GM19395 (cell line): ENCODE results near the gene UBXN6.

Source experiments
- ATAC-seq: cut with Tn5 transposase; IDR thresholded peaks from one replicate; pipeline ENCODE4 v1.9.1; 2021; ENCODE audit warnings: mild to moderate bottlenecking, moderate library complexity; ENCODE audit not compliant: unreplicated experiment

Gene UBXN6

DNA sequence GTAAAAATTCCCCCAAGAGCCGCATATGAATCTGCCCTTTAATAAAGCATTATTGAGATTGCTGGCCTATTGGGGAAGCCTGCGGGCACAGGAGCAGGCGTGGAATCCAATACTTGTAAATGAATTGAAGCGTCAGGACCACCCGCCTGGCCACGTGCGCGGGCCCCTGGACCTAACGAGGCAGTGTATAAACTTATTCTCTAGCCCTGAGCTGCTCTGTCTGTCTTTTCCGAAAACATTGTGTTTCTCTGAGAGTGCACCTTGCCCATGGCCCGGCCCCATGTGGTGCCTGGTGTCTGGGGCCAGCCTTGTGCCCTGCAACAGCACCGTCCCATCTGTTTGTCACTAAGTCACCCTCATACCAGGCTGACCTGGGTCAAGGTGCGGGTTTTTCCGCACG, 14.4 kb downstream of the UBXN6 start:
- no peak for ATAC-seq

DNA sequence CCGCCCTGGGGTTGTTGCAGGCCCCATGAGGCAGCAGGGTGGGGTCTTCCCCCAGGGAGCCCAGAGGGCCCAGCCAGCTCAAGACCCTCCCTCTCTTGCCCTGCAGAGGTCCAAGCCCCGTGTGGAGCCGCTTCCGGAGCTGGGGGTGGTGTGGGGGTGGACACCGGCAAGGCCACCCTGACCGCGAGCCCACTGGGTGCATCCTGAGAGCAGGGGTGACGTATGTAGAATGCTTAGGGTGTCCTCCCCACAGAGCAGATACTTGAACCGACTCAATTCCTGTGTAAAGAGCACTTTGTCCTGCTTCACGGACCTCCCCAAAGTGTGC, 14.8 kb downstream of the UBXN6 start:
- no peak for ATAC-seq

DNA sequence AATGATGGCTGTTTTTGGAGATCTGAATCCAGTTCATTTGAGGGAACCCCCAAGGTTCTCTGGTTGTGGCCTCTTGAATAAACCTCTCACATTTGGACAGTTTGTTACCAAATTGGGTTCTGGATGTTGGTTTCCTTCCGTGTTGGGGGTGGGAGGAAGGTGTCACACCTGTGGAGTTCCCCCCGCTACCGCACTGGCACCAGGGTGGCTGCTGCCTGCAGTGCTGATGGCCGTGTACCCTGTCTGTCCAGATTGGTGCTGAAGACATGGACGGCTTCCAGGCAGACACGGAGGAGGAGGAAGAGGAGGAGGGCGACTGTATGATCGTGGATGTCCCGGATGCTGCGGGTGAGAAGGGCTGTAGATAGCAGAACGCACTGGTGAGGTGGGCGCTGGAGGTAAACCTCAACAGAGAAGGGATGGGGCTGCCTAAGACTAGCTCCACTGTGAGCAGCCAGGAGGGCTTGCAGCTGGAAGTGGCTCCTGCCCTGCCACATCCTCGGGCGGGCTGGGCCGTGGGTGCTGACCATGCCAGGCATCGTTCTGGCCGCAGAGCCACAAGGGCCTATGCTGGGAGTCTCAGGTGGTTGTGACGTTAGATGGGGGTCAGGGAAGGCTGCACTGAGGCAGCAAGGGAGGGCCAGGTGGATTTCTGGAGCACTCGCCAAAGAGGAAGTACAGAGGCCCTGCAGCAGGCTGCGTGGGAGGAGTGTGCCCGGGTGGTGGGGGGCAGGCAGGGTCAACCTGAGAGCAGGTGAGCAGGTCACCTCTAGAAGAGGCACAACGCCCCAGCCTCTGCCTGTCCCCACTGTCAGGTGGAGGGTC, 15.4 kb downstream of the UBXN6 start:
- no peak for ATAC-seq

DNA sequence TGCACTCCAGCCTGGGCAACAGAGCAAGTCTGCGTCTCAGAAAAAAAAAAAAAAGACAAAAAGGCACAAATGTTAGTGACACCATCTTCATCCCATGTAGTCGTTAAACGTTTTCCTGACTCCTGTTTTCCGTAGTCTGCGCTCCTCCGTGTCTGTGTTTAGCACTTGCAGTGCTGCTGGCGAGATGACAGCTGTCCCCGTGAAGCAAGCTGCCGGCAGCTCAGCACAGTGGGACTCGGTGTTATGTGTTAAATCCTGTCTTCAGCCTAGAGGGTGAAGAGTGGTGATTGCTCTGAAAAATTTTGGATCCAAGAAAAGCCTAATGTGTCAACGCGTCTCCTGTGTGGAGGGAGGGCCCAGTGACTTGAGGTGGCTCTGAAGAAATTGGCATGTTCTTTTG, 18.4 kb downstream of the UBXN6 start:
- ATAC-seq: no peak

DNA sequence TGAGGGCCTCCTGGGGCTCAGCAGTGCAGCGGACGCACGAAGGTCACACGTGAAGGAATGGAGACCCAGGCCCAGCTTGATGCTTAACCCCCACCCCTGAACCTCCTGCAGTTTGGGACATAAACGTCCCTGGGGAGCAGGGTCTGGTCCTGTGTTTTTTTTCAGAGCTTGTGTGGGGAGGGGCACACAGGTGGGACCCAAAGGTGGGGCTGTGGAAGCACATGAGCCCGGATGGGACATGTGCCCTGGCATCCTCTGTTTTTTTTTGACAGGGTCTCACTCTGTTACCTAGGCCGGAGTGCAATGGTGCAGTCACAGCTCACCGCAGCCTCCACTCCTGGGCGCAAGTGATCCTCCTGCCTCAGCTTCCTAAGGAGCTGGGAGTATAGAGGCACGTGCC, 20.5 kb downstream of the UBXN6 start:
- ATAC-seq: no peak

DNA sequence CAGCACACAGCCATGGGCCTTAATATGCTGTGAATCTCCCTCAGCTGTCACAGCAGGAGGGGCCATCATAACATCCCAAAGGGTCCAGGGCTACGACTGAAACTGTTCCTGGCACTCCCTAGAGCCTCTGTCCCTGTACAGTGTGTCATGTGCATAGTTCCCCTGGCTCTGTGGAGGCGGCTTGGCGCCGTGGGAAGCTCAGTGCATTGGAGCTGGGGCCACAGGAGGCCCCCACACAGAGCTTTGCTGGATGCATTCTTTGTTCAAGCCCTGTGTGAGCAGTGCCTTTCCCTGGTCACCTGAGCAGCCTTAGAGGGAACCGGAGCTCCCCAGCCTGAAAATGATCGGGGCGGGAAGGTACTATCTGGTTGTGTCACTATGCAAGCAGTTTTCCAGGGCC, 21.4 kb downstream of the UBXN6 start:
- no peak for ATAC-seq

DNA sequence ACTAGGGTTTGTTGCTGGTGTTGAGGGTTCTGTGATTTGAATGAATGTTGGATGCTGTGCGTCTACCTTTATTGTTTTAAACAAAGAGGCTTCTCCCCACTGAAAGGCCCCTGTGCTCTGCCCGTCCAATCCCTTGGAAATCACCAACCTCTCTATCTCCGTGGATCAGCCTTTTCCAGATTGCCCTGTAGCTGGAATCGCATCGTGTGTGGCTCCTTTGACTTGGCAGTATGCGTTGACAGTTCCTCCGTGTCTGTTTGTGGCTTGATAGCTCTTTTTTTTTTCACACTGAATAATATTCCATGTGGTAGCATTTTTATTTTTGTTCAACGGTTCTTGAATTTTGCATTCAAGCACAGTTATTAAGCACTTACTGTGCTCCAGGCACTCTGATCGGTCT, 23.2 kb downstream of the UBXN6 start:
- no peak for ATAC-seq

DNA sequence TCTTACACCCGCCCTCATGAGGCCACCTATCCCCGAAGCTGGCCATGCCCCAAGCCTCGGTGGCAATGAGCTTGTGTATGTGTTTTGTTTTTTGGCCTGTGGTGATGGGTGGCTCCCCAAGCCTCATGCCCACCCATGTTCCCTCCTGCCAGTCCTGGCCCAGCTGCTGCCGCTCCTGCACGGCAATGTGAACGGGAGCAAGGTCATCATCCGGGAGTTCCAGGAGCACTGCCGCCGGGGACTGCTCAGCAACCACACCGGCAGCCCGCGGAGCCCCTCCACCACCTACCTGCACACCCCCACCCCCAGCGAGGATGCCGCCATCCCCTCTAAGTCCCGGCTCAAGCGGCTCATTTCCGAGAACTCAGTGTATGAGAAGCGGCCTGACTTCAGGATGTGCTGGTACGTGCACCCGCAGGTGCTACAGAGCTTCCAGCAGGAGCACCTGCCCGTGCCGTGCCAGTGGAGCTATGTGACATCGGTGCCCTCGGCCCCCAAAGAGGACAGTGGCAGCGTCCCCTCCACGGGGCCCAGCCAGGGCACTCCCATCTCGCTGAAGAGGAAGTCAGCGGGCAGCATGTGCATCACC, 24.6 kb downstream of the UBXN6 start:
- no peak for ATAC-seq

DNA sequence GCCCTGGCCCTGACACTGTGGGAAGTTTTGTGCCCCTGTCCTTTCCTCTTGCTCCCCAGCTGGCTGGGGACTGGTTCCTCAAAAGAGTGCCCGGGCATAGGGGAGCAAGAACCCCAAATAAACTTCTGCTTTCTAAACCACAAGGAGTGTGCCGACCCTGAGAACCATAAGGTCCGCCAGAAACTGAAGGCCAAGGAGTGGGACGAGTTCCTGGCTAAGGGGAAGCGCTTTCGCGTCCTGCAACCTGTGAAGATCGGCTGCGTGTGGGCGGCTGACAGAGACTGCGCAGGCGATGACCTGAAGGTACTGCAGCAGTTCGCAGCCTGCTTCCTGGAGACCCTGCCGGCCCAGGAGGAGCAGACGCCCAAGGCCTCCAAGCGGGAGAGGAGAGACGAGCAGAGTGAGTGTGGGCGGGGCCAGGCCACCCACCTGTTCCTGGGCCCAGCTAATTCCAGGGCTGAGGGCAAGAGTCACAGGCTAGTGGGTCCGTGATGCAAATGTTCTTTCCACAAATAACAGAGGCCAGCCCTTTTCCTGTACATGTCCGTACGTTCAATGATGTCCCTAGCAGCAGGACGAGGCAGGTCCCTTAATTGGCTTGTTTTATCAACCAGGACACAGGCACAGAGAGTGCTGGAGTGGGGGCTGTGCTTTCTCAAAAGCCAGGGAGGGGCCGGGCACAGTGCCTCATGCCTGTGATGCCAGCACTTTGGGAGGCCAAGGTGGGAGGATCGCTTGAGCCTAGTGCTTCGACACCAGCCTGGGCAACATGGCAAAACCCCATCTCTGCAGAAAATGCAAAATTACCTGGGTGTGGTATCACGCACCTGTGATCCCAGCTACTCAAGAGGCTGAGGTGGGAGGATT, 25.6 kb downstream of the UBXN6 start:
- no peak for ATAC-seq

DNA sequence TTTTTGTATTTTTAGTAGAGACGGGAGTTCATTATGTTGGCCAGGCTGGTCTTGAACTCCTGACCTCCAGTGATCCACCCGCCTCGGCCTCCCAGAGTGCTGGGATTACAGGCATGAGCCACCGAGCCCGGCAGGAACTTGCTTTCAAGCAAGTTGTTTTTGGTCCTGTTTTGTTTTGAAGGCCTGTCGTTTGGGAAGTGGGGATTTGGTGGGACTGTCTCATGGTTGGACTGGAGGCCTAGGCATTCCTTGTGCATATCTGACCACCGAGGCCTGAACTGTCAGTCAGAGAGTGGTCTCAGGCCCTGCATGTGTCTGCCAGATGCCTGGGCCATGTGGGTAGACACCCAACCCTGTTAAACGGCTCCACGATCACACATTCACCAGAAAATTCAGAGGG, 26.3 kb downstream of the UBXN6 start:
- ATAC-seq: no peak

DNA sequence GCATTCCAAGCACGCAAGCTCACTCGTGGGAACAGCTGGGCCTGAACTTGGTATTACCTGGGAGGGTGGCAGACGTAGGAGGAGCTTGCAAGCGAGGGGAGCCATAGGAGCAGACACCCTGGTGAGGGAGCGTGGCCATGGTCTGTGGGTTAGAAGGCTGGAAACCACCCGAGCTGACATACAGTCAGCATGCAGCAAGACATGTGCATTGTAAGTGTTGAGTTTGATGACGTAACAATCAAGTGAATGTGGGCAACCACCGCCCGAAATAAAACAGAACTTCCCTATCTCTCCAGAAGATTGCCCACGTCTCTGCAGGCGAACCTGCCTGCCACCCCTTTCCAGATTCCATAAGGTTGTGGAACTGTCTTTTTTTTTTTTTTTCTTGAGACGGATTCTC, 26.8 kb downstream of the UBXN6 start:
- ATAC-seq: no peak

DNA sequence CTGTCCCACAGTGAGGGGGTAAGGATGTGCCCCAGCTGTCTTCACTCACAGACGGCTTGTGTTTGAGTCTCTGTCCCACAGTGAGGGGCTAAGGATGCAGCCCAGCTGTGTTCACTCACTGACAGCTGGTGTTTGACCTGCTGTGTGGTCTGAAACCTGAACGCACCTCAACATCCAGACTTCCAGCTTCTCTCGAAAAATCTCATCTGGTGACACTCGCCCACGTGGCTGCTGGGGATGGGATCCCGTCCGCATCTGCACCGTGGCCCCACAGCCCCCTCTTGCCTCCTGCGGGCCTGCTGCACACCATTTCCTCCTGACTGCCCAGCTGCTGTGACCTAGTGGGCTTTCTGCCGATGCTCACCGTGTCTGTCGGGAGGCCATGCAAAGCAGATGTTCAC, 27.8 kb downstream of the UBXN6 start:
- ATAC-seq: no peak

DNA sequence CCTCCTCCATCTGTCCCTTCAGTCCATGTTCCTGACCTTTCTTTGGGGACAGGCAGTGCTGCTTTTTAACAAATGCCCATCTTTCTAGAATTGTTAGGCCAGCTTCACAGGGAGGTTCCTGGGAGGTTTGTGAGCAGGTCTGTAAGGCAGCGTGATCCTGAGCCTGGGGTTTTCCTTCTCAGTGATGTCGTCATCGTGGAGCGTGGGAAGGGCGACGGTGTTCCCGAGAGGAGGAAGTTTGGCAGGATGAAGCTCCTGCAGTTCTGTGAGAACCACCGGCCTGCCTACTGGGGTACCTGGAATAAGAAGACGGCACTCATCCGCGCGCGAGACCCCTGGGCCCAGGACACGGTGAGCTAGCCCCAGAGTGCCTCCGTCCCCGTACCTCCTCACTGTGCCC, 28.3 kb downstream of the UBXN6 start:
- ATAC-seq: no peak

DNA sequence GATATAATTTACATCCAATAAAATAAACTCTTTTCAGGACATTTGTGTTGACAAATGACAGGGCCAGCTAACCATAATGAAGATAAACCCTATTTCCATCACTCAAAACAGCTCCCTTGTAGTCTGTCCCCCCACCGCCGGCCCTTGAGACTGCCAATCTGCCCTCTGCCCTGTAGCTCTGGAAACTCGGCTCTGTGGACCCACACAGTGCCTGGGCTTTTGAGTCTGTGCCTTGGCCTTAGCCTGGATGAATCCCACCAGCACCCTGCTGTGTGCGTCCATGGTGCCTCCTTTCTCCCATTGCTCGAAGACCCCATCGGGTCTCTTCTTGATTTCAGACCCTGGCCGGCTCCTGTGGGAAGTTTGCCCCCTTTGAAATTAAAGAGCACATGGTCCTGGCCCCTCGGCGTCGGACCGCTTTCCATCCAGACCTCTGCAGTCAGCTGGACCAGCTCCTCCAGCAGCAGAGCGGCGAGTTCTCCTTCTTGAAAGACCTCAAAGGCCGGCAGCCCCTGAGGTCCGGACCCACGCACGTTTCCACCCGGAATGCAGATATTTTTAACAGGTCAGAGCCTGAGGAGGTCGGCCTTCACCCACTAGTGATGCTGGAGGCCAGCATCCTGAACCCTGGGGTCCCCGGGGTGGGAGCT, 29.1 kb downstream of the UBXN6 start:
- no peak for ATAC-seq

DNA sequence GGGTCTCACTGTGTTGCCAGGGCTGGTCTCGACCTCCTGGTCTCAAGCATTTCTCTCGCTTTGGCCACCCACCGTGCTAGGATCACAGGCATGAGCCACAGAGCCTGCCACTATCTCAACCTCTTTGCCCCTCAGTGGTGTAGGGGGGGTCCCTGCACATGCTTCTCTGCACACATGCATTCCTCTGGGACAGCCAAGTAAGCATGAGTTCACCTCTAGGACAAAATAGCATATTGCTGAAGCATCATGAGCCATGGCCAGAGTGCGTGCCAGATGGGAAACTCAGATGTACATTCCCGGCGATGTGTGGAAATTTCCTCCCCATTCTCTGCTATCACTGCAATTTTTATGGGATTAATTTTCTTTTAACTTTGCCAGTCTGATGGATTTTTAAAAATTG, 32.1 kb downstream of the UBXN6 start:
- no peak for ATAC-seq

DNA sequence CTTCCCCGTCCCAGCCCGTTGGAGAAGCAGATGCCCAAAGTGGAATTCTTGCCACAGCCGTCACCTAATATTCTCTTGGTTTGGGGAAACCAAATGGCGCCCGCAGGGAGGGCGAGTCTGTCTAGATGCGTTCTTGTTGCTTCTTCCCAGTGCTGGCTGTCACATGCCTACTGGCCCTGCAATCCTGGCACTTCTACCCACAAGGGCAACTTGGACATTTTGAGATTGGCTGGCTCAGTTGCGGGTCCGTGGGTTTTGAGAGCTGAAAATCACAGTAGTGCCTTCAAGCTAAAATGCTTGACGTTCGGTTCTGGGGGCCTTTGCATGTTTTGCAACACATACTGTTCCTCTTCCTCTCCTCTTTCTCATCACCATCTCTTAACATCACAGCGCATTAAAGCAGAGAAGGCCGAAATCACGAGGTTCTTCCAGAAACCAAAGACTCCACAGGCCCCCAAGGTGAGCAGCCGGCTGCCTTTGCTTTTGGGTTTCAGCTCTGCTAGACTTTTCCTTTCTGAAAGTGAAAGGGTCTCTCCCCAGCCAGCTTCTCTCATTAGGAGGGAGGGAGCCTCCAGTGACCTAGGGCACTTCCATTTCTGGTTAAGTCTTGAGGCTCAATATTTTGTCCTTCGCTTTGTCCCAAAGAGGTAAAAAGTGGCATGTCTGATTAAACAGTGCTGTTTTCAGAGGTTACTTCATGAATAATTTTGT, 34.0 kb downstream of the UBXN6 start:
- ATAC-seq: no peak

DNA sequence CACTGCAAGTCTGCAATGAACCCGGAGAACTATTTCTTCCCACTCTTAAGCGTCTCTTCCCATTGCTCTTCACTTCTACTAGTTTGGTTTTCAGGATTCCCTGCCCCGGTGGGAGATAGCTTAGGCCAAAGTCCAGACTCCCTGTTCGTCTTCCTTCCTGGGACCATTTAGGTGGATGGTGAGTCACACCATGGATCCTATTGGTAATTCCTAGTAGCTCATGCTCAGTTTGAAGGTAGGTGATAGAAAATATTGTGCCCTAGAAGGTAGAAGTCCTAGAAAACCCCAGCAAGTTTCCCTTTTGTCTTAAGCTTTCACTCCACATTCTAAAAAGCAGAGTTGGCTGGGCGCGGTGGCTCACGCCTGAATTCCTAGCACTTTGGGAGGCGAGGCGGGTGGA, 41.3 kb downstream of the UBXN6 start:
- no peak for ATAC-seq

DNA sequence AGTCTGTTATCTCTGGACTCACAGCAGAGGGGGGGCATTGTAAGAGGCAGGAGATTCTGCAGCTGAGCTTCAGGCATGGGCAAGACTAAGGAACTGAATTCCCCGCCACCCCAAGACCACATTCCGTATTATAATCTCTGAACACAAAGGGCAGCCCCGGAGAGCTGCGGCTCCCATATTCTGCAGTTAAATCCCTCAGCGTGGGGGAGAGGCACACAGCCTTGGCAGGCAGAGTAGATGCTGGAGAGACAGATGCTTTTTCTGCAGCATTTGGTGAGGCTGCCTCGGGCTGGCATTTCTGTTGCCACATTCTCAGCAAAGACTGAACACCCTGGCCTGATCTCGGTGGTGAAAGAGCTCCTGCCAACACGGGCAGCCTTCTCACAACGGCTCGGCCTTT, 42.2 kb downstream of the UBXN6 start:
- no peak for ATAC-seq

DNA sequence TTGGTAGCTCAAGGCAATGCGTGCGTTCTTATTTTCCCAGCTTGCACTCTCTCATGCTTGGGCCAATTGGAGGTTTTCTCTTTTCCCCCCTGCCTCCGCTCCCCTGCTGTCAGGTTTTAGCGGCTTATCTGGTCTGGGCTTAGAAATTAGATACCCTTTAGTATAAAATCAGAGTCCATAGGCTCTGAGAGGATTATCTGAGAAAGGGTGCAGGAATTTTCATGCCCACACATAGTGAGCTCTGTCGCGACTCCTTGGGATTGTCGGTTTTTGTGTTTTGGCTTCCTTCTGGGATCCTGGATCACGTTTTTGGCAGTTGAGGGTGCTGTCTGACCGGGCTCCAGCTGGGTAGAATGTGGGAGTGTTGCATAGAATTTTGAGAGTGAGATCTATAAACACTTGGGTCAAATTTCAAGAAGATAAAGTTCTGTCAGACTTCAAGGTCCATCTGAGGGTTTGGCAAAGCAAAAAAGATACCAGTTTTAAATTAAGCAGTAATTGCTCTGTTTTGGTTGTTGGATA, 42.7 kb downstream of the UBXN6 start:
- ATAC-seq: no peak

DNA sequence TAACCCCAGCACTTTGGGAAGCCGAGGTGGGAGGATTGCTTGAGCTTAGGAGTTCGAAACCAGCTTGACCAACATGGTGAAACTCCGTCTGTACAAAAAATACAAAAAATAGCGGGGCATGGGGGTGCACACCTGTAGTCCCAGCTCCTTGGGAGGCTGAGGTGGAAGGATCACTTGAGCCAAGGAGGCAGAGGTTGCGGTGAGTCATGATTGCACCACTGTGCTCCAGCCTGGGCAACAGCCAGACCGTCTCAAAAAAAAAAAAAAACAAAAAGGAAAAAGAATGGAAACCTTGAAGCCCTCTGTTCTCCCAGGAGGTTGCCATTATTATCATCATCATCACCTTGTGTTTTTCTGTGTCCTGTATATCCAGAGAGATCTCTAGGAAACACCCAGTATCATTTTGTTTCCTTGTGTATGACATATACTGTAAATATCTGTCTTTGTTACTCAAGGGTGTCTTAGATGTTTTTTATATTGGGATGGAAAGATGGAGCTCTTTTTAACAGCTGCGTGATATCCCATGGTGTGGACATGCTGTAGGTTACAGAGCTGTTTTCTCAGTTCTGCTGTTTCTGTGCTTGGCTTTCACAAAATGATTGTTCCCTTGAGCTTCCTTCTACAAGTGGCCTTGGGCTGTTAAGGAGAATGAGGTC, 43.3 kb downstream of the UBXN6 start:
- ATAC-seq: no peak
